DMS 273 (cell line): Measurements from ENCODE around the gene HOXA7.

Experiments used
- DNase-seq: peaks from one replicate; lab custom pipeline; 2025; ENCODE audit not compliant: unreplicated experiment; lab: John Stamatoyannopoulos, UW

Gene HOXA7

GRCh38 chr7:27137640-27138315 is 18.7 kb downstream of the HOXA7 start:
- no peak for DNase-seq

GRCh38 chr7:27134392-27134791 is 22.1 kb downstream of the HOXA7 start:
- DNase-seq = no peak

- DNase-seq = no peak
Measured at GRCh38 chr7:27133409-27134231, 22.9 kb downstream of the HOXA7 start.

GRCh38 chr7:27132978-27133377 is 23.5 kb downstream of the HOXA7 start:
- DNase-seq = no peak

- no peak for DNase-seq
Measured at GRCh38 chr7:27132214-27132613, 24.3 kb downstream of the HOXA7 start.

- no peak for DNase-seq
Measured at GRCh38 chr7:27131390-27131819, 25.1 kb downstream of the HOXA7 start.

GRCh38 chr7:27130540-27131389 is 25.7 kb downstream of the HOXA7 start, which contains the start of gene HOXA4:
HOXA4 (minus strand) TSS chr7:27130757; CDS start chr7:27130733, 24 bp downstream.
- peak; percentile 94 for DNase-seq

- DNase-seq = peak; percentile 84
Measured at GRCh38 chr7:27129729-27130539, 26.5 kb downstream of the HOXA7 start.

- DNase-seq = no peak
Measured at GRCh38 chr7:27128776-27129728, 27.4 kb downstream of the HOXA7 start.

GRCh38 chr7:27128034-27128433 is 28.4 kb downstream of the HOXA7 start:
- DNase-seq = peak; percentile 62

- no peak for DNase-seq
Measured at GRCh38 chr7:27126596-27127327, 29.7 kb downstream of the HOXA7 start.

GRCh38 chr7:27125986-27126394 is 30.5 kb downstream of the HOXA7 start:
- no peak for DNase-seq

GRCh38 chr7:27124902-27125689 is 31.4 kb downstream of the HOXA7 start:
- DNase-seq = no peak

- DNase-seq = no peak
Measured at GRCh38 chr7:27124096-27124901, 32.2 kb downstream of the HOXA7 start.

- DNase-seq = no peak
Measured at GRCh38 chr7:27123477-27124053, 32.9 kb downstream of the HOXA7 start.

GRCh38 chr7:27123007-27123476 is 33.4 kb downstream of the HOXA7 start:
- no peak for DNase-seq
